ENCODE data around the gene BCL2L12.

BCL2L12 gene

DNA sequence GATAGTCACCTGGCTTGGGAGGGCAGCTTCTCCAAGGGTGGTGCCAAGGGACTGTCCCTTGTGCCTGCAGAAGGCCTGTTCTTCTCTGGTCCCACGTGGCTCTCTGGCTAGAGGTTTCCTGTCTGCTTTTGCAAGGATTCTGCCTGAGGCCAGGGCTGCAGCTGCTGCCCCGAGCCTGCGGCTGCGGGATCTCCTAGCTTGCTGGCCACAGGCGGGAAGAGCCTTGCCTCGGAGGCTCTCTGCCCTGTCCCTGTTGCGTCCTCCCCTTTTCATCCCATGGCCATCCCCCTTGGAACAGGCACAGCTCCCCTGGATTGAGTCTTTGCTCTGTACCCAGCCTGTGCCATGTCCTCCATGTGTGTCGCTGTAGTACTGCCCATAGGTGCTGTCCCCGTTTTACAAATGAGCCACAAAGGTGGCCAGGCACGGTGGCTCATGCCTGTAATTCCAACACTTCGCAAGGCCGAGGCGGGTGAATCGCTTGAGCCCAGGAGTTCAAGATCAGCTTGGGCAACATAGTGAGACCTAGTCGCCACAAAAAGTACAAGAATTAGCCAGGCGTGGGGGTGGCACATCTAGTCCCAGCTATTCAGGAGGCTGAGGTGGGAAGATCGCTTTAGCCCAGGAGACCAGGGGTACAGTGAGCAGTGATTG is 9.2 kb upstream of the BCL2L12 start:
- TF ChIP-seq FOXK2 (IDR thresholded peaks at IDR 0.05): no peak
- TF ChIP-seq FOXM1 (IDR thresholded peaks at IDR 0.05; ENCODE audit: borderline replicate concordance): no peak
- no peak for TF ChIP-seq SP1 (IDR thresholded peaks at IDR 0.05)
- TF ChIP-seq ARNT (IDR thresholded peaks at IDR 0.05): no peak
- TF ChIP-seq, protein P1, sequence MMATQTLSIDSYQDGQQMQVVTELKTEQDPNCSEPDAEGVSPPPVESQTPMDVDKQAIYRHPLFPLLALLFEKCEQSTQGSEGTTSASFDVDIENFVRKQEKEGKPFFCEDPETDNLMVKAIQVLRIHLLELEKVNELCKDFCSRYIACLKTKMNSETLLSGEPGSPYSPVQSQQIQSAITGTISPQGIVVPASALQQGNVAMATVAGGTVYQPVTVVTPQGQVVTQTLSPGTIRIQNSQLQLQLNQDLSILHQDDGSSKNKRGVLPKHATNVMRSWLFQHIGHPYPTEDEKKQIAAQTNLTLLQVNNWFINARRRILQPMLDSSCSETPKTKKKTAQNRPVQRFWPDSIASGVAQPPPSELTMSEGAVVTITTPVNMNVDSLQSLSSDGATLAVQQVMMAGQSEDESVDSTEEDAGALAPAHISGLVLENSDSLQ (IDR thresholded peaks at IDR 0.05): no peak
- no peak for TF ChIP-seq NFRKB (IDR thresholded peaks at IDR 0.05)
- no peak for DNase-seq (ENCODE audit: extremely low spot score)
- CTCF ChIA-PET: no interaction called here
- POLR2A ChIA-PET: interaction anchor here (1.7 to 5.2 kb wide), 2 partner anchors 8 to 16 kb away, joined by 6 to 27 read pairs; partner anchors contain the start of genes RRAS and SCAF1

DNA sequence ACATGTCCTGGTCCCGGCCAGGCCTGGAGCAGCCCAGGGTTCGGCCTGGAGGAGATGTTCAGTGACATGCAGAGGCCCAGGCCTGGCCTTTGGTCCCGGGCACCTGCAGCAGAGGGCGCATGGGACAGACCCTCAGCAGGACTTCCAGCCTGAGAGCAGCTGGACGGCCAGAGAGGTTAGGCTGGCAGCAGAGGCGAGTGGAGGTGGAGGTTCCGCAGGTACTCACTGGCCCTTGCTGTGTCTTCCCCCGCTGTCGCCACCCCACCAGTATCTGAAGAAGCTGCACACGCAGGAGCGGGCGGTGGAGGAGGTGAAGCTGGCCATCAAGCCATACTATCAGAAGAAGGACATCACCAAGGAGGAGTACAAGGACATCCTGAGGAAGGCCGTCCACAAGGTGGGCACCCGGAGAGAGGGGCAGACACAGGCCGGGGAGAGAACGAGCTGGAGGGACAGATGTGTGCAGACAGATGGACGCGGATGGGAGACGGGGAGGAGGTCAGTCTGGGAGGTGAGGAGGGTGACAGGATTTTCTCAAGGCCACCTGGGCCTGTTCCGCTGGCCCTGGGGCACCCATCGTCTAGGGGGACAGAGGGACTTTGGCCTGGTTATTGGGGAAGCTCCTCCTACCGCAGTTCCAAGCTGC is 8.1 kb upstream of the BCL2L12 start:
- TF ChIP-seq, protein P1 (IDR thresholded peaks at IDR 0.05): no peak
- no peak for TF ChIP-seq ZNF384 (IDR thresholded peaks at IDR 0.05)
- CTCF ChIA-PET: no interaction called here
- no peak for DNase-seq (ENCODE audit: extremely low spot score)
- POLR2A ChIA-PET: interaction anchor here (1.6 to 5.2 kb wide), 2 partner anchors 8 to 17 kb away, joined by 4 to 27 read pairs; partner anchors contain the start of genes RRAS and SCAF1

DNA sequence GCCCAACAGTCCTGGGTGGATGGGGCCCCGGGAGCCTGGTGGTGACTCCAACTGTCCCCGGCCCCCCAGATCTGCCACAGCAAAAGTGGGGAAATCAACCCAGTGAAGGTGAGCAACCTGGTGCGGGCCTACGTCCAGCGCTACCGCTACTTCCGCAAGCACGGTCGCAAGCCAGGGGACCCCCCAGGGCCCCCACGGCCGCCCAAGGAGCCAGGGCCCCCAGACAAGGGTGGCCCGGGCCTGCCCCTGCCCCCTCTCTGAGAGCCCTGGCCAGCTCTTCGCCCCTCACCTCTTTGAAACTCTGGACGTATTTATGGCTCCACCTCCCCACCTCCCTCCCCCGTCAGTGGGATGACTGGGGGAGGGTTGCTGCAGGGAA is 7.6 kb upstream of the BCL2L12 start:
- no peak for TF ChIP-seq ARNT (IDR thresholded peaks at IDR 0.05)
- TF ChIP-seq FOXK2 (IDR thresholded peaks at IDR 0.05): no peak
- TF ChIP-seq ZNF384 (IDR thresholded peaks at IDR 0.05): no peak
- TF ChIP-seq CTBP1 (IDR thresholded peaks at IDR 0.05; ENCODE audit: borderline replicate concordance): no peak
- ChIA-PET POLR2A (interaction anchor here (1.6 to 5.2 kb wide), 2 partner anchors 9 to 17 kb away, joined by 4 to 27 read pairs; partner anchors contain the start of genes RRAS and SCAF1), CTCF (no interaction called here)
- no peak for DNase-seq (ENCODE audit: extremely low spot score)

- DNase-seq (ENCODE audit: extremely low spot score): no peak
- ChIA-PET CTCF (no interaction called here), POLR2A (interaction anchor here (1.2 to 1.6 kb wide), 2 partner anchors 9 to 17 kb away, joined by 4 read pairs; no protein-coding TSS in a partner anchor)
- TF ChIP-seq FOXK2 (IDR thresholded peaks at IDR 0.05) (no peak), HDGF (IDR thresholded peaks at IDR 0.05; ENCODE audit: borderline replicate concordance) (no peak), SP1 (IDR thresholded peaks at IDR 0.05) (no peak)
- TF ChIP-seq, protein P1 (IDR thresholded peaks at IDR 0.05): no peak
Measured at GRCh38 chr19:49658566-49659442, 6.9 kb upstream of the BCL2L12 start.

DNA sequence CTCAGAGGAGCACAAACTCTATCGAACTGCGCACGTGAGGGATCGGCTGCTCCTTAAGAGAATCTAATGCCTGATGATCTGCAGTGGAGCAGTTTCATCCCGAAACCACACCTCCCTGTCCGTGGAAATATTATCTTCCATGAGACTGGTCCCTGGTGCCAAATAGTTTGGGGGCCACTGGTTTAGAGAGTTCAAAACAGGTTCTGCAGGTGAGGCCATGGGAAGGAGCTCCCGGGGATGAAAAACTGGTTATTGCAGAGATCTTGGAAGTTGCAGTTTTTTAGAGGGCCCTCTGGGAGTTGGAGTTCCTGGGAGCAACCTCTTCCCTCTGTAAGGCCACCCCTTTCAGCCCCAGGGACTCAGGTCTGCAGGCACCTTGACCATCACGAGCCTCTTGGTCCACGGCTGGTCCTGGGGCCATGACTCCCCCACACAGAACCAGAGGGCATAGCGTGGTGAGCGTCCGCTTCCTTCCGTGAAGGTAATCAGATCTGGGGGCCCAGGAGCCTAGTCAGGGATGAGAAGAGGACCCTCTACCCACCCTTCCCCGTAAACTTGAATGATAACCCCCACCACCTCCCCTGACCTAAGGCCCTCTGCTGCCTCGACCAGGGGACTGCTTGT is 5.3 kb upstream of the BCL2L12 start:
- POLR2A ChIA-PET: interaction anchor here (1.0 to 1.4 kb wide), 3 partner anchors 16 to 80 kb away, joined by 3 to 4 read pairs (median 3); no protein-coding TSS in a partner anchor
- no peak for DNase-seq (ENCODE audit: extremely low spot score)
- no peak for TF ChIP-seq NFRKB (IDR thresholded peaks at IDR 0.05)
- TF ChIP-seq BHLHE40 (IDR thresholded peaks at IDR 0.05; ENCODE audit: borderline replicate concordance): no peak
- TF ChIP-seq LEF1 (IDR thresholded peaks at IDR 0.05; ENCODE audit: borderline replicate concordance): no peak
- TF ChIP-seq L3MBTL2 (conservative IDR thresholded peaks at IDR 0.05): no peak
- no peak for TF ChIP-seq ARNT (IDR thresholded peaks at IDR 0.05)
- TF ChIP-seq SUZ12 (IDR thresholded peaks at IDR 0.05): no peak
- CTCF ChIA-PET: no interaction called here

DNA sequence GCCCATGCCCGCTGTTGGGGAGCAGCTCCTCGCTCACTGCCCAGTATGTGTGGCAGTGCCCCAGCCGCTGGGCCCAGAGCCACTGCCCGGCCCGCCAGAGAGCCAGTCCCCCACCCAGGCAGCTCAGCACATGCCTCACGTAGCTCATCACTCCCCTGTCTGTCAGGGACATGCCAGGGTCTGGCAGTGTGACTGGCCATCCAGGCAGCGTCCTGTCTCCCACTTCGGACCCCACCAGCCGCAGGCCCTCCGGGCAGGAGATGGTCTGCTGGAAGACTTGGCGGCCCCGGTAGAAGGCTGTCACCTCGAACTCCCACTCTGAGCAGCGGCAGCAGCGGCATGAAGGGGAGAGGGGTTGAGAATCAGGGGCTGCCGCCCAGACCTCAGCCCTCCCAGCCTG is 3.7 kb upstream of the BCL2L12 start:
- ChIA-PET POLR2A (interaction anchor here (5.2 kb wide), 1 partner anchor 21 kb away, joined by 57 read pairs; the partner anchor contains the start of genes RRAS and SCAF1), CTCF (no interaction called here)
- no peak for DNase-seq (ENCODE audit: extremely low spot score)
- TF ChIP-seq L3MBTL2 (conservative IDR thresholded peaks at IDR 0.05): no peak
- TF ChIP-seq, protein P1 (IDR thresholded peaks at IDR 0.05): no peak
- TF ChIP-seq HDGF (IDR thresholded peaks at IDR 0.05; ENCODE audit: borderline replicate concordance): no peak
- TF ChIP-seq FOXK2 (IDR thresholded peaks at IDR 0.05): no peak
- TF ChIP-seq ELF4 (IDR thresholded peaks at IDR 0.05): no peak
- TF ChIP-seq SUZ12 (IDR thresholded peaks at IDR 0.05): no peak
- no peak for TF ChIP-seq FOXA1 (IDR thresholded peaks at IDR 0.05)
- TF ChIP-seq ARNT (IDR thresholded peaks at IDR 0.05): no peak
- TF ChIP-seq ZNF384 (IDR thresholded peaks at IDR 0.05): no peak
- TF ChIP-seq TARDBP (IDR thresholded peaks at IDR 0.05): no peak
- TF ChIP-seq FOXM1 (IDR thresholded peaks at IDR 0.05; ENCODE audit: borderline replicate concordance): no peak
- no peak for TF ChIP-seq BHLHE40 (IDR thresholded peaks at IDR 0.05; ENCODE audit: borderline replicate concordance)
- no peak for TF ChIP-seq NFRKB (IDR thresholded peaks at IDR 0.05)
- no peak for TF ChIP-seq LEF1 (IDR thresholded peaks at IDR 0.05; ENCODE audit: borderline replicate concordance)
- no peak for TF ChIP-seq CTBP1 (IDR thresholded peaks at IDR 0.05; ENCODE audit: borderline replicate concordance)
- no peak for TF ChIP-seq SP1 (IDR thresholded peaks at IDR 0.05)
